ENCODE results near the gene LGALS12.

LGALS12 gene, protein sequence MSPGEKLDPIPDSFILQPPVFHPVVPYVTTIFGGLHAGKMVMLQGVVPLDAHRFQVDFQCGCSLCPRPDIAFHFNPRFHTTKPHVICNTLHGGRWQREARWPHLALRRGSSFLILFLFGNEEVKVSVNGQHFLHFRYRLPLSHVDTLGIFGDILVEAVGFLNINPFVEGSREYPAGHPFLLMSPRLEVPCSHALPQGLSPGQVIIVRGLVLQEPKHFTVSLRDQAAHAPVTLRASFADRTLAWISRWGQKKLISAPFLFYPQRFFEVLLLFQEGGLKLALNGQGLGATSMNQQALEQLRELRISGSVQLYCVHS

DNA sequence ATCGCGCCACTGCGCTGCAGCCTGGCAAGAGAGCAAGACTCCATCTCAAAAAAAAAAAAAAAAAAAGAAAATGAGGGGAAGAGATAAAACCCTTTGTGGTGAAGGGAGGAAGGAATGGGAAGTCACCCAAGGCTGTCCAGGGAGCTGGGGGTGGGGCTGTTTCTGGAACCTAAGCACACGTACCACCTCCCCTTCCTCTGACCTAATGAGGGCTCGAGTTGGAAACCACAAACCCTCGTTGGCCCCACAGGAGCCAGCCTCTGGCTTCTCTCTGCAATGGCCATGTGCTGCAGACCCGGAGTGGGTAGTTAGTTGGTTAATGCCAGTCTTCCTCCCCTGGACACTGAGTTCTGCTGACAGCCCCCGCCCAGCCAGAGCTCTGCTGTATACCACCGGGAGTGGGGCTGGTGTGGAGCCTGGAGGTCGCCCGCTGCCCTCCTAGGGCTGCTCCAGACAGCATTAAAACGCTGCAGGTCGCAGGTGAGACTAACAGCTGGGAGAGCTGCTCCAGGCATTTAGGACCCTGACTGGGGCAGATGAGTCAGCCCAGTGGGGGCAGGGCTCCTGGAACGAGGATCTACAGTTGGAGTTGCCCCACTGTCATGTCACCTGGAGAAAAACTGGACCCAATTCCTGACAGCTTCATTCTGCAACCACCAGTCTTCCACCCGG lies at the start of gene LGALS12:
Gene LGALS12 (plus strand): TSS at position 228 of the 672 bp plus-strand sequence. CDS start 375 bp downstream, at position 603.
- H3K4me3 Mint-ChIP-seq, result peak within 1 kb of the TSS; percentile 32

DNA sequence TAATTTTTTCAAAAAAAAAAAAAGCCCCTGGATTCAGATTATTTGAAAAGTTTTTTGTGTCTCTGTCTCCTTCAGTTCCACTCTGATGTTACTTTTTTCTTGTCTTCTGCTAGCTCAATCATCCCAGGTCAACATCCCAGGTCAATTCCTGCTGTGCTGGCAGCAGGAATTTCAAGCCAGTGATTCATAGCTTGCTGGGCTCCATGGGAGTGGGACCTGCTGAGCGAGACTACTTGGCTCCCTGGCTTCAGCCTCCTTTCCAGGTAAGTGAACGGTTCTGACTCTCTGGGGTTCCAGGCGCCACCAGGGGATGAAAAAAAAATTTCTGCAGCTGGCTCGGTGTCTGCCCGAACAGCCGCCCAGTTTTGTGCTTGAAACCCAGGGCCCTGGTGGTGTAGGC lies 46.3 kb upstream of the LGALS12 start:
- no peak overlapping the region for H3K4me3 Mint-ChIP-seq
- no peaks in the 10 kb centered on the region for H3K9me3 Mint-ChIP-seq
- no peaks in the 10 kb centered on the region for H3K36me3 Mint-ChIP-seq (ENCODE audit: low read depth)
- H3K27ac Mint-ChIP-seq, result no peak overlapping the region
- H3K4me1 Mint-ChIP-seq (ENCODE audit: low read depth), result peaks cover 14% of the 10 kb centered on the region
- H3K27me3 Mint-ChIP-seq, result peaks cover 15% of the 10 kb centered on the region
- intact Hi-C loops (cut with micrococcal nuclease), result no loop called here

More for the DNA sequence above, at the start of gene LGALS12:
- intact Hi-C loops (cut with micrococcal nuclease), result no loop called here
- H3K27me3 Mint-ChIP-seq, result peaks cover 10% of the 10 kb centered on the region
- H3K4me1 Mint-ChIP-seq (ENCODE audit: low read depth), result peaks cover 74% of the 10 kb centered on the region
- H3K9me3 Mint-ChIP-seq, result peaks cover under 1% of the 10 kb centered on the region
- H3K36me3 Mint-ChIP-seq (ENCODE audit: low read depth), result no peaks in the 10 kb centered on the region
- H3K27ac Mint-ChIP-seq, result no peak within 1 kb of the TSS

DNA sequence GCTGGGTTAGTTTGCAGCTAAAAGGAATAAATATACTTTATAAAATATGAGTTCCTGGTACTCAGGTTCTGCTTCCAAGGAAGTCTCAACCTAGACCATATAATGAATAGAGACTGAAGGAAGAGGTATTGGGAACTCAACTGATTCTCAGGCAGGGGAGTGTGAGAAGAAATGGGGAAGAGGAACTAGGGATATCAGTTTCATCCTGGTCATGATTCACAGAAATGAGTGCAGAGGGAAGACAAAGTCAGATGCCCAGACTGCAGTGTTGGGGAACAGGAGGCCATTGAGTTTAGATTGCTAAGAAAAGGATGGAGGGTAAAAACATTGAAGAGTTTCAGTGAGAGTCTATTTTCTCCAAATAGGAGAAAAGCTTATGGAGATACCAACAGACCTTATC lies 43.7 kb upstream of the LGALS12 start:
- Mint-ChIP-seq H3K27ac (no peak overlapping the region), H3K4me3 (no peak overlapping the region), H3K9me3 (no peaks in the 10 kb centered on the region), H3K36me3 (ENCODE audit: low read depth) (no peaks in the 10 kb centered on the region), H3K27me3 (peaks cover 24% of the 10 kb centered on the region), H3K4me1 (ENCODE audit: low read depth) (peaks cover 14% of the 10 kb centered on the region)
- intact Hi-C loops (cut with micrococcal nuclease), result no loop called here

DNA sequence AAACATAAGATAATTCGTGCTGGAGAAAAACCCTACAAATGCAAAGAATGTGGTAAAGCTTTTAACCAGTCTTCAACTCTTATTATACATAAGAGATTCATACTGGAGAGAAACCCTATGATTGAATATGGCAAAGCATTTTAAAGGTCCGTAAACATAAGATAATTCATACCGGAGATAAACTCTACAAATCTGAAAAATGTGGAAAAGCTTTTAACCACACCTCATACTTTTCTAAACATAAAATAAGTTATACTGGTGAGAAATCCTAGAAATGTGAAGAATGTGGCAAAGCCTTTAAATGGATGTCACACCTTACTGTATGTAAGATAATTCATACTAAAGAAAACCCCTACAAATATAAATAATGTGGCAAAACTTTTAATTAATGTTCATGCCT lies 35.6 kb upstream of the LGALS12 start:
- Mint-ChIP-seq H3K4me1 (ENCODE audit: low read depth) (no peaks in the 10 kb centered on the region), H3K36me3 (ENCODE audit: low read depth) (no peaks in the 10 kb centered on the region), H3K27ac (no peak overlapping the region), H3K9me3 (peaks cover 21% of the 10 kb centered on the region), H3K27me3 (peaks cover 27% of the 10 kb centered on the region), H3K4me3 (no peak overlapping the region)
- intact Hi-C loops (cut with micrococcal nuclease), result no loop called here

DNA sequence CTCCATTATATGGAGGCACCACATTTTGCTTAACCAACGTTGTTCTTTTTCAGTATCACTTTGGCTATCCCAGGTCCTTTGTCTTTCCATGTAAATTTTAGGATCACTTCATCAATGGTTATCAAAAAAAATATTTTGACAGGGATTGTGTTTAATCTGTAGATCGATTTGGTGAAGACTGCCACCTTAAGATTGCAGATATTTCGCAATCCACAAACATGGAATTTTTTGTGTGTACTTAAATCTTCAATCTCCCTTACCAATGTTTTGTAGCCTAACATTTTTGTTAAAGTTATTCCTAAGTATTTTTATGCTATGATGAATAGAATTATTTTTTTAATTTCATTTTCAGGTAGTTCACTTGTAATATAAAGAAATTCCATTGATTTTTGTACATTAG lies 33.5 kb upstream of the LGALS12 start:
- peaks cover 8% of the 10 kb centered on the region for H3K36me3 Mint-ChIP-seq (ENCODE audit: low read depth)
- H3K4me3 Mint-ChIP-seq, result no peak overlapping the region
- intact Hi-C loops (cut with micrococcal nuclease), result no loop called here
- peaks cover 34% of the 10 kb centered on the region for H3K9me3 Mint-ChIP-seq
- no peak overlapping the region for H3K27ac Mint-ChIP-seq
- H3K27me3 Mint-ChIP-seq, result peaks cover 20% of the 10 kb centered on the region
- H3K4me1 Mint-ChIP-seq (ENCODE audit: low read depth), result no peaks in the 10 kb centered on the region

DNA sequence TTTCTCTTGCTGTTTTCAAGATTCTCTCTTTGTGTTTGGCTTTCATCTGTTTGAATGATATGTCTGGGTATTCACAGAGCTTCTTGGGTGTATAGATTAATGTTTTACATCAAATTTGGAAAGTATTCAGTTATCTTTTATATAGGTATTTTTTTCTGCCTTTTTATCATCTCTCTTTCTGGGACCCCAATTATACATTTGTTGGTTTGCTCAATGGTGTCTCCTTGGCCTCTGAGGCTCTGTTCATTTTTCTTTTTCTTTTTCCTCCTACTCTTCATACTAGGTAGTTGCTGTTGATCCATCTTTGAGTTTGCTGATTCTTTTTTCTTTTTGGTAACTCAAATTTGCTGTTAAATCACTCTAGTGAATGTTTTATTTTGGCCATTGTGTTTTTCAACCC lies 29.3 kb upstream of the LGALS12 start:
- Mint-ChIP-seq H3K27ac (no peak overlapping the region), H3K9me3 (peaks cover 15% of the 10 kb centered on the region)
- intact Hi-C loops (cut with micrococcal nuclease), result no loop called here

DNA sequence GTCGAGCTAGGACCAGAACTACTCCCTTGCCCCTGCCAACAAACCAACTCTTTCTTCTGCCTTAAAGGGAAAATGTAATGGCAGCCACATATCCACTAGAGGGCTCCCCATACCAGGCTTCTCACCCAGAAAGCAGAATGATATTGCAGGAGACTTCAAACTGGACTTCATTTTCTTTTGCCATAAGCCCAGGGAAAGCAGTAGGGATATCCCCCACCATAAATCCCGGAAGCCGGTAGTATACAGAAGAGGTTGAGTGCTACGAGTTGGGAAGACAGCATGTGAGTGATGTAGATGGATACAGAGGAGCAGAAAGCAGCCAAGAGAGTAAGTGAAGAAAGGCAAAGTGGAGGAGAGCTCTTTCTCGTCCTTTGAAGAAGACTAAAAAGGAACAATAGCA lies 27.0 kb upstream of the LGALS12 start:
- Mint-ChIP-seq H3K4me3 (no peak overlapping the region), H3K27ac (no peak overlapping the region), H3K36me3 (ENCODE audit: low read depth) (peaks cover 8% of the 10 kb centered on the region), H3K27me3 (peaks cover 17% of the 10 kb centered on the region), H3K9me3 (peaks cover 13% of the 10 kb centered on the region), H3K4me1 (ENCODE audit: low read depth) (no peaks in the 10 kb centered on the region)
- intact Hi-C loops (cut with micrococcal nuclease), result loop anchor here (1.0 kb wide), 3 partner anchors 29 to 259 kb away; no protein-coding TSS in a partner anchor

More for the DNA sequence above, 29.3 kb upstream of the LGALS12 start:
- Mint-ChIP-seq H3K36me3 (ENCODE audit: low read depth) (peaks cover 8% of the 10 kb centered on the region), H3K27me3 (peaks cover 17% of the 10 kb centered on the region), H3K4me3 (no peak overlapping the region), H3K4me1 (ENCODE audit: low read depth) (no peaks in the 10 kb centered on the region)

DNA sequence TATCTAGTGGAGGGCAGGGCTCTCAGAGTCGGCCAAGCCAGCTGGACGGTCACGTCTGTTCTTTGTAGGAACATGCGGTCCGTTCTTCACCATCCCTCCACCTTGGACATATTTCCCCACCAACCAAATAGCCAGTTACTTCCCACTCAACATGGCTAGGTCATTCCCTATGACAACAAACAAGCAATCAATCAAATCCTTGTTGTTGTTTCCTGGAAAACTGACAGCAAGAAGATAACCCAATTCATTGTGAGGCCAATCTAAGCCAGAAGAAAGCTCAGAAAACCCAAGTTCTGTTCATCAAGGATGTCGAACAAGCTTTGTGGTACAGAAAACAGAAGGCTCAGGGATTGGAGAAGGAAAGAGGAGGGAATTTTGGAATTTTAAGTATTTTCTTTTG lies 25.8 kb upstream of the LGALS12 start:
- H3K27ac Mint-ChIP-seq, result no peak overlapping the region
- H3K27me3 Mint-ChIP-seq, result peaks cover 27% of the 10 kb centered on the region
- H3K9me3 Mint-ChIP-seq, result peaks cover 22% of the 10 kb centered on the region
- peaks cover 8% of the 10 kb centered on the region for H3K36me3 Mint-ChIP-seq (ENCODE audit: low read depth)
- no peaks in the 10 kb centered on the region for H3K4me1 Mint-ChIP-seq (ENCODE audit: low read depth)
- no peak overlapping the region for H3K4me3 Mint-ChIP-seq
- intact Hi-C loops (cut with micrococcal nuclease), result loop anchor here (5.0 kb wide), 1 partner anchor 112 kb away; no protein-coding TSS in a partner anchor

DNA sequence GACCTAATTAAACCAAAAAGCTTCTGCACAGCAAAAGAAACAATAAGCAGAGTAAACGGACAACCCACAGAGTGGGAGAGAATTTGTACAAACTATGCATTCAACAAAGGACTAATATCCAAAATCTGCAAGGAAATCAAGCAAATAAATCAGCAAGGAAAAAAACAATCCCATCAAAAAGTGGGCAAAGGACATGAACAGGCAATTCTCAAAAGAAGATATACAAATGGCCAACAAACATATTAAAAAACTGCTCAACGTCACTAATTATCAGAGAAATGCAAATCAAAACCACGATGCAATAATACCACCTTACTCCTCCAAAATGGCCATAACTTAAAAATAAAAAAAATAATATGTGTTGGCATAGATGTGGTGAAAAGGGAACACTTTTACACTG lies 20.1 kb upstream of the LGALS12 start:
- Mint-ChIP-seq H3K9me3 (peaks cover 22% of the 10 kb centered on the region), H3K36me3 (ENCODE audit: low read depth) (no peaks in the 10 kb centered on the region), H3K4me1 (ENCODE audit: low read depth) (peaks cover 19% of the 10 kb centered on the region), H3K27me3 (peaks cover 41% of the 10 kb centered on the region), H3K4me3 (no peak overlapping the region), H3K27ac (no peak overlapping the region)
- intact Hi-C loops (cut with micrococcal nuclease), result no loop called here

DNA sequence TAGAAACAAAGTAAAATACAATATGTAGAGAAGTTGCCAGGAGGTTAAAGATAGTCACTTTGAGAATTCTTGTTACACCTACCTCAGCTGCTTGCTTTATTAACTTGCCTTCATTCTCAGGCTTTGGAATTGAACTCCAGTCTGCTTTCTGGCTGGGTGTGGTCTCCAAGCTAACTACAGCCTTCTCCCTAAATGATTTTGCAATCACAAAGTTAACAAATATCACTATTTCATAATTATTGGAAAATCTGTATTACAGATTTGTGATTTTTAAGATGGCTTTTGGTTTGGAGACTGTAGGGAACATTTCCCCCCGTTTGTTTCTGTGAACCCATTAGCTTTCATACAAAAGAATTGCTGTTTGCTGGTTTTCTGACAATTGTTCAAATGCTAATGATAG lies 17.1 kb upstream of the LGALS12 start:
- Mint-ChIP-seq H3K9me3 (peaks cover 22% of the 10 kb centered on the region), H3K4me3 (no peak overlapping the region), H3K36me3 (ENCODE audit: low read depth) (no peaks in the 10 kb centered on the region), H3K27ac (no peak overlapping the region), H3K4me1 (ENCODE audit: low read depth) (peaks cover 34% of the 10 kb centered on the region), H3K27me3 (peaks cover 56% of the 10 kb centered on the region)
- intact Hi-C loops (cut with micrococcal nuclease), result no loop called here

DNA sequence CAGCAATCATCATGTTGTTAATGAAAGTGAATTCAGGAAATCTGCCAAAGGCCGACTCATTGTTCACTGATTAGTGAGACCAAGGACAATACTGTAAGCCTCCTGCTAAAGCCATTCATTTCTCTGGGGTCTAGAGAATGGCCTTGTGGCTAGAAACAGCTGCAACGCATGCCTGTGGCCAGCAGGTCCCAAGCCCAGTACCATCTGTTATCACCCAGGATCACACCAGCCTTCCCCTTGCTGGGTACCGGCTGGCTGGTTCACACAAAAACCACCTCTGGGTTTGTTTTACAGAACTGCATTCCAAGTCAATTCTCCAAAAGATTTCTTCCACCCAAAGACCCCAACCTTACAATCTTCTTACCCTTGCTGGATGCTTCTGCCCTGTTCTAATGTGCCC lies 16.0 kb upstream of the LGALS12 start:
- Mint-ChIP-seq H3K27me3 (peaks cover 50% of the 10 kb centered on the region), H3K4me1 (ENCODE audit: low read depth) (peaks cover 34% of the 10 kb centered on the region), H3K4me3 (no peak overlapping the region), H3K27ac (no peak overlapping the region), H3K9me3 (peaks cover 14% of the 10 kb centered on the region), H3K36me3 (ENCODE audit: low read depth) (no peaks in the 10 kb centered on the region)
- intact Hi-C loops (cut with micrococcal nuclease), result loop anchor here (10.0 kb wide), 1 partner anchor 55 kb away; no protein-coding TSS in a partner anchor

DNA sequence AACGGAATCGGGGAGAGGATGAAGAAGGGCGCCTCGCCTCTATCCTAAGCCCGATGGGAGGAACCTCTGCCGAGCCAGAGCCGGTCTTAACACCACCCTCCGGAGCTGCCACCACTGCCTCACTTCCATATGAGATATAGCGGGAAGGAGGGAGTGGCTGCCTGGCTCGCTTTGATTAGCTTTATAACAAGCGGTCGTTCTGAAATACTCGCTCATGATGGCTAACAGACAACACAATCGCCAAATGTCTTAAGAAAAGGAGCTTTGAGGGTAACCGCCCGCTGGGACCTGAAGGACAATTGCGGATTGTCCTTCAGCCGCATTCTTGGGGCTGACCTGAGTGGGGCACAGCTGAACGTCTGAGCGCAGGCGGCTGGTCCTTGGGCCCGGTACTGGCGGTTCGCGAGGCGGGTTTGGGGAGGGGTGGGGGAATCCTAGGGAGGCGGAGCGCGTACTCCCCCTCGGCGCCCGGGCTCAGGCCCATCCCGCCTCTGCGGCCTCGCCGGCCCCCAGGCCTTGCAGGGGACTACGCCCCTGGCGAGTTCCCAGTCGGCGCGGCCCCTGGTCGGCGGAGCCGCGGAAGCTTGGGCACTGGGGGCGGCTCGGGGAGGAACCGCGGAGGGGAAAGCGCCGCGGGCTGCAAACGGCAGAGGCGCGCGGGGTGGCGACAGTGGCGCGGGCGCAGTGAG lies 15.2 kb upstream of the LGALS12 start, which contains the start of gene PLAAT5:
Gene PLAAT5 (minus strand): TSS at position 617 of the 689 bp plus-strand sequence. CDS start 133 bp downstream, at position 484.
- intact Hi-C loops (cut with micrococcal nuclease), result loop anchor here (10.0 kb wide), 1 partner anchor 54 kb away; no protein-coding TSS in a partner anchor
- Mint-ChIP-seq H3K4me3 (peak within 1 kb of the TSS; percentile 78), H3K36me3 (ENCODE audit: low read depth) (no peaks in the 10 kb centered on the region), H3K9me3 (peaks cover 6% of the 10 kb centered on the region), H3K27ac (no peak within 1 kb of the TSS), H3K4me1 (ENCODE audit: low read depth) (peaks cover 34% of the 10 kb centered on the region), H3K27me3 (peaks cover 42% of the 10 kb centered on the region)

DNA sequence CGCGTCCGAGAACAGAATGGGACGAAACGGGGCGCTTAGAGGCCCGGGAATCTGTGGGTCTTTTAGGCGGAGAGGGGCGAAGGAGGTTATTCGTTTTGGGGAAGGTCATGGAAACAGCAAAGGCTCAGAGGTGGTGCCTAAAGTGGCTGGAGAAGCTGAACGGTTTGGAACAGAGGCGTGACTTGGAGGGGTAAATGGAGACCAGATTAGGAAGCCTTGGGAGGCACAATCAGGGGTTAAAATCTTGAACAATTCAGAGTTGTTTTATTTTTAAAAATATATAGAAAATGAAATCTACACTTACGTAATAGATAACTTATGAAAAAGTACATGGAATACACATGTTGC lies 14.7 kb upstream of the LGALS12 start:
- Mint-ChIP-seq H3K27ac (no peak overlapping the region), H3K9me3 (peaks cover 2% of the 10 kb centered on the region), H3K4me1 (ENCODE audit: low read depth) (peaks cover 36% of the 10 kb centered on the region), H3K4me3 (peak overlapping the region; percentile 78), H3K36me3 (ENCODE audit: low read depth) (no peaks in the 10 kb centered on the region), H3K27me3 (peaks cover 38% of the 10 kb centered on the region)
- intact Hi-C loops (cut with micrococcal nuclease), result loop anchor here (10.0 kb wide), 1 partner anchor 54 kb away; no protein-coding TSS in a partner anchor

Data from dendritic cell treated with granulocyte-macrophage colony-stimulating factor and Interleukin-4, amounts not matched to agents 40 ng/mL and 50 ng/mL, for 4 days (primary cell).